Dermis microvascular lymphatic vessel endothelial cell (primary cell): ENCODE data around the gene SCARB1. TPM values are rescaled to one million over a fixed set of nuclear protein-coding genes. Genes with fewer than 3 reads are reported as not detected.

Source experiments
- DNase-seq, 2 donors: peaks; one replicate each; pipeline versions ENCODE4 v3.0.0 to v3.0.0-alpha.2; 2010; ENCODE audit warnings: low read depth in 2 of 2
- total RNA-seq: library from RNA; depleted of rRNA; stranded (reverse); fragments of >200 nt; gene quantifications from 2 replicates; pipeline ENCODE4 v1.2.1, GENCODE V29; 2014

The SCARB1 gene
- total RNA-seq, 1 donor from 2014 or later, result 11.9 TPM

DNA sequence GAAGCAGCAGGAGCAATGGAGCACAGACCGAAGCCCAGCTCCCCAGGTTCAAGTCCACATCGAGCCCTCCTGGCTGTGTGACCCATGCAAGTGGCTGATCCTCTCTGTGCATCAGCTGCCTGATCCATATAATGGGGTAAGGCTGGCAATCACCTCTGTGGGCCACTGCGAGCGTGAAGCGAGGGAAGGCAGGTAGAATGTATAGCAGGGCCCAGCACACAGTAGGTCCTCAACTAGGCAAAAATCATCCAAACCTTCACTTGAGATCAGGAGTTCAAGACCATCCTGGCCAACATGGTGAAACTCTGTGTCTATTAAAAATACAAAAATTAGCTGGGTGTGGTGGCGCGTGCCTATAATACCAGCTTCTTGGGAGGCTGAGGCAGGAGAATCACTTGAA is 102.6 kb downstream of the SCARB1 start:
- no peak for DNase-seq

DNA sequence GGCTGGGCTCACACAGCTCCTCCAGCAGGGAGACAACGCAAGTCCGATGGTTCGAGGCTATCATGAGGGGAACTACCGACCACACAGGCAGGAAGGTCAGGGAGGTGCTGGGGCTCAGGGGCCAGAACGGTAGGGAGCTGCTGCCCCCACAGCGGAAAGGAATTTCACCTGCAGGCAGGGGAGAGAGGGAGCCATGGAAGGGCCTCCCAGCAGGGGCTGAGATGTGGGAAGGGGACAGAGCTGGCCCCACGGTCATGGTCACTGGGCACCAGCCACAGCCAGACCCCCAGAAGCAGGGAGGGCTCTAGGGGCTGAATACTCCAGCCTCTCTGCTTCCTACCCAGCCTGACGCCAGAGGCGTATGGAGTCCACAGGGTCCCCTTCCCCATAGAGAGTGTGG is 103.1 kb downstream of the SCARB1 start:
- no peak for DNase-seq

DNA sequence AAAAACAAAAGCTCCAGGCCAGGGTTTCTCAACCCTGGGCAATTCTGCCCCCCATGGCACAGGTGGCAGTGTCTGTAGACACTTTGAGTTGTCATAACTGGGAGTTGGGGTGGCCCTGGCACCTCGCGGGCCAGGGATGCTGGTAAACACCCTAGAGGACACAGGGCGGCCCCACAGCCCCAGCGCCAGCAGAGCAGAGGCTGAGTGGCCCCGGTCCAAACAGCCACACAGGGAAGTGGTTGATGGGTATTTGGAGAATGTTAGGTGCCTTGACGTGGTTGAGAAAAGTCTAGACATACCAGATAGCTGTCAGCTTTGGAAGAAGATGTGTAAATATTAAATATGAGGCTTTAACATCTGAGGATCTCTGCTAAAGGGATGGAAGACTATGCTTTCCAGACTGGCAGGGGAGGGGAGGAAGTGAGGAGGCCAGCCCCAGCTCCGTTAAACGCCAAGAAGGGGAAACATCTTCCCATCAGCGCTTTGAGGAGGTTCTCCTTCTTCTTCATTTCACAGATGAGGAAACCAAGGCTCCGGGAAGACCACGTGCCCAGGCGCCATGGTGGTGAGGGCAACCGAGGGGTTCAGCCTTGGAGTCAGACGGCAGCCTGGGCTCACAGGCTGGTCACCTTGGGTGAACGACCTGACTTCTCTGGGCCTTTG is 103.7 kb downstream of the SCARB1 start:
- no peak for DNase-seq

DNA sequence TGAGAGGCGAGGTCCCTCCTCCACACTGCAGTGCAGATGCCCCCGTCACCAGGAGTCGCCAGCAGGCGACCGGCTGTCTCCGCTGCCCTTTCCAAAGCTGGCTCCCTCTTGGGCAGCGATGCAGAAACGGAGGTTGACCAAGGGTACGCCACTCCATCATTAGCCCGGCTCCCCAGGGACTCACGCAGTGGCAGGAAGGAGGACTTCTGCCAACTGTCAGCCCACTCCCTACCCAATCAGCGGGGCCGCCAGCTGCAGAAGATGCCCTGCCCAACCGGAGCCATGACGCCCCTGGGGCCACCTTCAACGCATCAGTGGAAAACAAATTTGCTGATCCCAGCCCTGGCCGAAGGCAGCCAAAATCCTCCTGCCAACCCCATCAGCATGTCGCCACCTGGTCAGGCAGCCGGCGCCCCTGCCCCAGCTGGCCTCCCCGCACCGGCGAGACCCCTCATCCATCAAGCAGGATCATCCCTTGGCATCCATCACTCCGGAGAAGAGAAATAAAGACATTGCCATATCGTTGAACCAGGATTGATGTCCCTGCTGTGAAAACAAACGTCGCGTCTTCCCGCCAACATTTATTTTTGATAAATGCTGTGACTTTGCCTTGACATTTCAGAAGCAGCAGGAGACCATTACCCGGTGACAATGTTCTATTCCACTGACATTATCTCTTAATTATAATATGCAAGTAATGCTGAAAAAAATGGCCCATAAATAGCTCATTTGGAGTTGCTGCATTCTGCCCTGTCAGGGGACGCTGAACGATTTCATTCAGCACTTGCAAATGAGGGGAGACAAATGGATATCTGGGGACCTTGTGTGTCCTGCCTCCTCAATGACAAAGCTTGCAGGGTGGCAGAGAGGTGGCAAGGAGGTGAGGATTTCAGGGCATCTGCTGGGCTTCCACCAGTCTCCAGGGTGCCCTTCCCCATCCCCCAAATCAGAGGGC is 105.1 kb downstream of the SCARB1 start:
- DNase-seq, result no peak

DNA sequence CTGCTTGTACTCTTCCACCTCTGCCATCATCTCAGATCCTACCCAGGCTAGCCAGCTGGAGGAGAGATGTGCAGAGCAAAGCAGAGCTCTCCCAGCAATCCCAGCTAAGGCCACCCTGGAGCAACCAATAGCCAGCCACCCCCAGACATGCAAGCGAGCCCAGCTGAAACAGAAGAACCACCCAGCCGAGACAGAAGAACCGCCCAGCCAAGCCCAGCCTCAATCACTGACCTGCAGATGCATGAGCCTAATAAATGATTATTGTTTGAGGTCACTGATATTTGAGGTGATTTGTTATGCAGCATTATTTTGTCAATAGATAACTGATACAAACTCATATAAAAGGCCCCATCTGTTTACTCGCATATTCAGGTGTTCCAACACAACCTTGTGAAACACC is 106.3 kb downstream of the SCARB1 start:
- no peak for DNase-seq

DNA sequence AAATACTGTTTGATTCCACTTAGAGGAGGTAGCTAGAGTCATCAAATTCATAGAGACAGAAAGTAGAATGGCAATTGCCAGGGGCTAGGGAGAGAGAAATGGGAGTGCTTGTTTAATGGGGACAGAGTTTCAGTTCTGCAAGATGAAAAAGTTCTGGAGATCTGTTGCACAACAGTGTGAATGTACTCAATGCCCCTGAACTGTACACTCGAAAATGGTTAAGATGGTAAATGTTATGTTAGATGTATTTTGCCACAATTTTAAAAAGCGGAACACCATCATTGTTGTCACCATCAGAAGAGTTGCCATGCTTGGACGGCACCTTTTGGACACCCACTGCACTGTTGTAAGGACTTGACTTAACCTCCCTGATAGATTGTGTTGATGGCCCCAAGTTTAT is 106.9 kb downstream of the SCARB1 start:
- DNase-seq, result no peak

- no peak for DNase-seq
These were observed 107.5 kb downstream of the SCARB1 start for GRCh38 chr12:124756166-124756565.

- no peak for DNase-seq
These were observed 107.9 kb downstream of the SCARB1 start for GRCh38 chr12:124755801-124756148.

DNA sequence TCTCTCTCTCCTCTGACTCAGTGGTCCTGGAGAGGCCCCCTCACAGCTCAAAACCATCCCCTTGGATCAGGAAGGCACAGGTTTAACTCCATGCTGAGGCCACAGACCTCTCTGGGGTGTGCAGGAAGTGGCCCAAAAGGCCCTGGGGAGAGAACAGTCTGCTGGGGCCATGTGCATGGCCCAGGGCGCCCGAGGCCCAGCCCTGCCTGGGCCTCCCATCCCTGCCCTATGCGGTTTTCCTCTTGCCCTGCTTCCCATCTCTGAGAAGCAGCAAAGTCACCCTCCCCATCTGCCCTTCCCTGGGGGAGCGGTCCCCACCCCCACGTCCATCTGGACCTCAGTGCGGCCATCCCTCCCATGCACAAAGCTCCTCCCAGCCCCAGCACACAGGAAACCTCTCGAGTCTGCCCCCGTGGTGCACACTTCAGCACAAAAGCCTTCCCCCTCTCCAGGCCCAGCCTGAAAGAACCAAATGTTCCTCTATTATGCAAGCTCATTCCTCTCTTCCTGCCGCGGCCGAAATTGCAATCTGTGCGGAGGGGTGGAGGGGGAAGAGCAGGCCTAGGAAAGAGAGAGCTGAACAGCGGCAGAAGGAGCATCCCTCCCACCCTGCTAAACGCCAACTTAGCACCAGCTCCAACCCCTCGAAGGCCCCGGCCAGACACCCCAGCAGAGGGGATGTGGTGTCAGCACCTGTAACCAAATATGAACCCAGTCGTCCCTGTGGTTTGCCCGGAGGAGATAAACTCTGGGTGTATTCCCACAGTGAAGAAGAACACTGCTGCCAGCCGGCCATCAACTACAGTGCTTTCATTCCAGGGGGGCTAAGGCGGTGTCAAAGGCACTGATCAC is 108.5 kb downstream of the SCARB1 start:
- DNase-seq, result no peak

DNA sequence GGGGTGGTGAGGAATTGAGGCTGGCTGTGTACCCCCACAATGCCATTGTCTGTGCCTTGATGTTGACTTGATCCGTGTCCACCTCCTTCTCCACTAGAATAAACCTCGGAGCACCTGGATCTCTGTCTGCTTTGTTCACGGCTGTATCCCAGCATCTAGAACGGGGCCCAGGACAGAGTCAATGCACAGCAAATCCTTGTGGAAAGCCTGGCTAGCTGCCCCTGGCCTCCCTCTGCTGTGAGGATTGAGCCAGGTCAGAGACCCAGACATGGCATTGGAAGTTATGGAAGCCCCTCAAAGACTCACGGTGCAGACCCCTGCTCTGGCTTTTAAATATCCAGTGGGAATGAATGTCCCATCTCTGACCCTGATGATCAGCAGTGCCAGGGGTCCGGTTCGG is 109.2 kb downstream of the SCARB1 start:
- DNase-seq, result no peak

- DNase-seq, result no peak
These were observed 109.7 kb downstream of the SCARB1 start for GRCh38 chr12:124753993-124754392.

DNA sequence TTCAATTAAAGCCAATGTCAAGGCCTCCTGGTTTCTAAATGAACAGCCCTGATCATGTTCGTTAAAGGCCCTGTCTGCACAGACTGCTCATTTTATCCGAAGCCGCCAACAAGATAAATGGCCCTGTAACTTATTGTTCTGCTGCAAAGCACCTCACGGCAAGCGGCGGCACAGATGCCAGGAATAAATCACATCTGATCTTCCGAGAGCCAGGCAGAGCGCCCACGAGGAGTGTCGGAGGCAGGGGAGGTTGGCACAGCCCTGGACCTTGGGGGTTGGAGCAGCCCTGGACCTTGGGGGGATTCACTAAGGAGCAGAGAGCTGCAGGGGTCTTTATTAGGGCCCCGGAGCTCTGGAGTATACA is 110.5 kb downstream of the SCARB1 start:
- DNase-seq, result no peak

- no peak for DNase-seq
These were observed 111.0 kb downstream of the SCARB1 start for GRCh38 chr12:124752437-124753227.

DNA sequence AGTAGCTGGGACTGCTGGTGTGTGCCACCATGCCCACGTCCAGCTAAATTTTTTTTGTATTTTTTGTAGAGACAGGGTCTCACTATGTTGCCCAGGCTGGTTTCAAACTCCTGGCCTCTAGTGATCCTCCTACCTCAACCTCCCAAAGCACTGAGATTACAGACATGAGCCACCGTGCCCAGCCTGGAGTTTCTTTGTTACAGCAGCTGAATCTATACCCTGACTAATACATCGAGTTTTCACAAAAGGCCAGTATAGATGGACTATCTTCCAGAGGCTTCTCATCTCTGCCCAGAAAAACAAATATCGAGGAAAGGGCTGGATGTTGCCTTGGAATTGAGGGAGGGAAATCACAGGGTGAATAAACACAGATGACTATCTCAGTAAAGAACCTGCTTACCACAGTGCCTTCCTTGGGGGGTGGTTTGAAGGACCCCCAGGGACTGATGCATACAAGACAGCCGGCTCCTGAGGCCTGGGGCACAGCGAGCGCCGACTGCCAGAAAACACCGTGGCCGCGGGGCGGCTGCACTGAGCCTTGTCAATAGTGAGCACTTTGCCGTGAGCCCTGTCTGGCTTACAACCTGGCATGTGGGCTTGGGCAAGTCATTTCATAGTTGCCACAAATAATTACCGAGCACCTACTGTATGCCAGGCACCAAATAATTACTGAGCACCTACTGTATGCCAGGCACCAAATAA is 111.9 kb downstream of the SCARB1 start:
- DNase-seq, result no peak

GRCh38 chr12:124750787-124751471 is 112.7 kb downstream of the SCARB1 start:
- peak in 1 of 2 donors; percentile 37 for DNase-seq

DNA sequence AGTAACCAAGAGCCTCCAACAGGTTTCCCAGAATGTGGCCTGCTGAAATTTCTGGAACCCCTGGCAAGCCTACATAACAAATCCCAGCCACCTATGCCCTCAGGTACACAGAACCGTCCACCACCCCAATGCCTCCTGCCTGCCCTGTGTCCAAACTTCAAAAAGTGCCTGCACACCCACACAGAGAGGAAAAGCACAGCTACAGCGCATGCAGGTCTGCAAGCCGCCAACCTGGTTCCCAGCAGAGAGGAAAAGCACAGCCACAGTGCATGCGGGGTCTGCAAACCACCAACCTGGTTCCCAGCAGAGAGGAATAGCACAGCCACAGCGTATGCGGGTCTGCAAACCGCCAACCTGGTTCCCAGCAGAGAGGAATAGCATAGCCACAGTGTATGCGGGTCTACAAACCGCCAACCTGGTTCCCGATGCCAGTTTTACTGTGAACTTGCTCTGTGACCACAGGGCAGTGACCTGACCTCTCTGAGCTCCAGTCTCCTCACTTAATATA is 113.5 kb downstream of the SCARB1 start:
- DNase-seq, result no peak

GRCh38 chr12:124749725-124750124 is 113.9 kb downstream of the SCARB1 start:
- no peak for DNase-seq

GRCh38 chr12:124747426-124748161 is 116.1 kb downstream of the SCARB1 start:
- DNase-seq, result peak in 1 of 2 donors; percentile 53
